Fibroblast of lung (primary cell): ENCODE results near the gene ADH4. TPM values are rescaled to one million over a fixed set of nuclear protein-coding genes. Genes with fewer than 3 reads are reported as not detected.
"Not testable (repeated sequence)": the region's sequence is repeated elsewhere in the genome, so short reads cannot be mapped to it uniquely, and the experiment has no call there.

Source experiments
- DNase-seq, 2 donors: peaks; one replicate each; pipeline versions ENCODE4 v3.0.0 to v3.0.0-alpha.2; 2010; ENCODE audit warnings: low read depth in 2 of 2
- H2AFZ ChIP-seq: 2 replicates; pipeline ENCODE4 v1.5.1; 2012; ENCODE audit warnings: low read length, control low read depth, inconsistent platforms
- H3K27ac ChIP-seq: 2 replicates; pipeline ENCODE4 v1.5.1; 2011; ENCODE audit warnings: low read length, control low read depth; ENCODE audit not compliant: insufficient read depth
- H3K27me3 ChIP-seq: 2 replicates; pipeline ENCODE4 v1.5.1; 2011; ENCODE audit warnings: mild to moderate bottlenecking, low read length; ENCODE audit not compliant: control insufficient read depth, insufficient read depth
- H3K36me3 ChIP-seq: 2 replicates; pipeline ENCODE4 v1.5.1; 2011; ENCODE audit warnings: low read length; ENCODE audit not compliant: control insufficient read depth, insufficient read depth
- H3K4me1 ChIP-seq: 2 replicates; pipeline ENCODE4 v1.5.1; 2011; ENCODE audit warnings: low read length; ENCODE audit not compliant: control insufficient read depth, insufficient read depth; ENCODE audit errors: extremely low read depth
- H3K4me2 ChIP-seq: 2 replicates; pipeline ENCODE4 v1.5.1; 2011; ENCODE audit warnings: low read length, control low read depth; ENCODE audit not compliant: insufficient read depth; ENCODE audit errors: extremely low read depth
- H3K4me3 ChIP-seq, 4 experiments: fragments of 200-600 bp in 1 of 4; sonication (generic) in 1 of 4; replicated peaks in 1 of 4; 2 replicates each; pipeline ENCODE4 v1.5.1; 2011 to 2016; ENCODE audit warnings: low read length in 4 of 4, low read depth in 3 of 4, mild to moderate bottlenecking in 3 of 4, control low read depth in 2 of 4, inconsistent platforms in 1 of 4, mixed read lengths in 1 of 4; ENCODE audit not compliant: insufficient read depth in 1 of 4; ENCODE audit errors: control extremely low read depth in 1 of 4
- H3K79me2 ChIP-seq: 2 replicates; pipeline ENCODE4 v1.5.1; 2012; ENCODE audit warnings: mild to moderate bottlenecking, low read length, inconsistent platforms; ENCODE audit not compliant: control insufficient read depth, insufficient read depth
- H3K9ac ChIP-seq: 2 replicates; pipeline ENCODE4 v1.5.1; 2011; ENCODE audit warnings: mild to moderate bottlenecking, low read length, control low read depth; ENCODE audit not compliant: insufficient read depth
- H3K9me3 ChIP-seq: 2 replicates; pipeline ENCODE4 v1.5.1; 2012; ENCODE audit warnings: low read depth, low read length; ENCODE audit not compliant: control insufficient read depth, insufficient read depth
- H4K20me1 ChIP-seq: 2 replicates; pipeline ENCODE4 v1.5.1; 2011; ENCODE audit warnings: low read length; ENCODE audit not compliant: control insufficient read depth, insufficient read depth; ENCODE audit errors: extremely low read depth
- CTCF ChIP-seq, 2 donors: IDR thresholded peaks in 1 of 2; conservative IDR thresholded peaks in 1 of 2; 1 replicate in 1 of 2; 2 replicates in 1 of 2; pipeline ENCODE4 v1.5.1; 2011 to 2012; ENCODE audit warnings: low read length in 2 of 2, control low read depth in 1 of 2, inconsistent platforms in 1 of 2, low read depth in 1 of 2, mild to moderate bottlenecking in 1 of 2
- EZH2 ChIP-seq: IDR thresholded peaks from 2 replicates; pipeline ENCODE4 v1.5.1; 2012; ENCODE audit warnings: low read length, control low read depth, mild to moderate bottlenecking; ENCODE audit errors: missing control alignments
- polyA plus RNA-seq, 2 donors: library from polyadenylated mRNA; depleted of rRNA in 1 of 2; stranded (reverse) in 1 of 2; unstranded in 1 of 2; fragments of >200 nt; gene quantifications; 2 replicates each; pipeline ENCODE4 v1.2.1, GENCODE V29; 2011 to 2012; ENCODE audit warnings: missing spikeins in 1 of 2
- total RNA-seq: library from RNA; depleted of rRNA; stranded (reverse); fragments of >200 nt; gene quantifications from 2 replicates; pipeline ENCODE4 v1.2.1, GENCODE V29; 2014

ADH4 gene
- total and polyA plus RNA-seq, 2 donors (not counting 1 experiment from before 2014, with no cell fraction given) = 0.03 TPM; not detected in 1

GRCh38 chr4:99117876-99118693, 26.0 kb downstream of the ADH4 start:
- TF ChIP-seq EZH2 = no peak
- peak in 1 of 2 donors; percentile 28 for TF ChIP-seq CTCF (conservative IDR thresholded peaks at IDR 0.05 in 1 of 2, IDR thresholded peaks at IDR 0.05 in 1 of 2; ENCODE audit: low read depth in 1 of 2, low read length in 2 of 2)
- no peak overlapping the region for H3K9ac ChIP-seq
- no peak overlapping the region for H2AFZ ChIP-seq
- H3K27ac ChIP-seq = no peak overlapping the region
- H3K27me3 ChIP-seq = no peaks in the 10 kb centered on the region
- no peaks in the 10 kb centered on the region for H3K4me1 ChIP-seq
- peak in 1 of 2 donors; percentile 63 for DNase-seq
- H3K36me3 ChIP-seq = no peaks in the 10 kb centered on the region
- H3K4me3 ChIP-seq = no peak overlapping the region
- no peaks in the 10 kb centered on the region for H3K9me3 ChIP-seq
- no peak overlapping the region for H3K4me2 ChIP-seq
- no peaks in the 10 kb centered on the region for H3K79me2 ChIP-seq
- H4K20me1 ChIP-seq = no peaks in the 10 kb centered on the region

GRCh38 chr4:99117122-99117841, 26.8 kb downstream of the ADH4 start:
- not testable (repeated sequence) for H4K20me1 ChIP-seq, H3K79me2 ChIP-seq, H3K27me3 ChIP-seq, H3K27ac ChIP-seq, H3K36me3 ChIP-seq, H3K4me1 ChIP-seq, H2AFZ ChIP-seq, H3K9ac ChIP-seq, H3K4me3 ChIP-seq, DNase-seq, H3K9me3 ChIP-seq, H3K4me2 ChIP-seq

GRCh38 chr4:99109286-99109685, 34.8 kb downstream of the ADH4 start:
- not testable (repeated sequence) for H3K9ac ChIP-seq, H4K20me1 ChIP-seq, H3K9me3 ChIP-seq, H3K4me3 ChIP-seq, H2AFZ ChIP-seq, H3K79me2 ChIP-seq, H3K27me3 ChIP-seq, H3K4me1 ChIP-seq, H3K4me2 ChIP-seq, H3K36me3 ChIP-seq, H3K27ac ChIP-seq, DNase-seq

GRCh38 chr4:99104153-99104552, 39.9 kb downstream of the ADH4 start:
- H2AFZ ChIP-seq = no peak overlapping the region
- no peaks in the 10 kb centered on the region for H3K27me3 ChIP-seq
- H3K4me2 ChIP-seq = no peak overlapping the region
- H3K4me3 ChIP-seq = no peak overlapping the region
- no peak overlapping the region for H3K9ac ChIP-seq
- H4K20me1 ChIP-seq = no peaks in the 10 kb centered on the region
- no peak overlapping the region for H3K27ac ChIP-seq
- DNase-seq = peak in 1 of 2 donors; percentile 11
- H3K9me3 ChIP-seq = no peaks in the 10 kb centered on the region
- TF ChIP-seq CTCF (conservative IDR thresholded peaks at IDR 0.05 in 1 of 2, IDR thresholded peaks at IDR 0.05 in 1 of 2; ENCODE audit: low read depth in 1 of 2, low read length in 2 of 2) = no peak
- TF ChIP-seq EZH2 = no peak
- H3K79me2 ChIP-seq = no peaks in the 10 kb centered on the region
- H3K4me1 ChIP-seq = no peaks in the 10 kb centered on the region
- H3K36me3 ChIP-seq = no peaks in the 10 kb centered on the region
